Subcutaneous abdominal adipose tissue (tissue), 5 donors: ENCODE measurements around the gene TTC23.

Experiments
- H3K27ac ChIP-seq: one replicate; pipeline ENCODE4 v1.7.0; 2013; ENCODE audit warnings: low read depth, mild to moderate bottlenecking, inconsistent platforms, low read length, moderate library complexity
- H3K27me3 ChIP-seq, 5 donors: one replicate each; pipeline ENCODE4 v1.7.0; 2013; ENCODE audit warnings: low read length in 5 of 5, inconsistent platforms in 1 of 5; ENCODE audit not compliant: control insufficient read depth in 5 of 5, insufficient read depth in 4 of 5
- H3K36me3 ChIP-seq, 5 donors: one replicate each; pipeline ENCODE4 v1.7.0; 2013; ENCODE audit warnings: low read length in 5 of 5; ENCODE audit not compliant: control insufficient read depth in 5 of 5, insufficient read depth in 5 of 5
- H3K4me1 ChIP-seq, 5 donors: one replicate each; pipeline ENCODE4 v1.7.0; 2013; ENCODE audit warnings: low read length in 5 of 5, mild to moderate bottlenecking in 3 of 5, moderate library complexity in 1 of 5; ENCODE audit not compliant: control insufficient read depth in 5 of 5, insufficient read depth in 5 of 5
- H3K4me3 ChIP-seq, 5 donors: one replicate each; pipeline ENCODE4 v1.7.0; 2013; ENCODE audit warnings: low read length in 5 of 5, low read depth in 1 of 5
- H3K9ac ChIP-seq, 5 donors: one replicate each; pipeline ENCODE4 v1.7.0; 2013; ENCODE audit warnings: low read length in 5 of 5, mild to moderate bottlenecking in 4 of 5, moderate library complexity in 3 of 5
- H3K9me3 ChIP-seq, 5 donors: one replicate each; pipeline ENCODE4 v1.7.0; 2013; ENCODE audit warnings: low read length in 5 of 5; ENCODE audit not compliant: control insufficient read depth in 5 of 5
- donor health status: healthy.
- donor health status: healthy.
- donor health status: healthy.
- donor health status: healthy.
- donor health status: healthy.

The TTC23 gene

DNA sequence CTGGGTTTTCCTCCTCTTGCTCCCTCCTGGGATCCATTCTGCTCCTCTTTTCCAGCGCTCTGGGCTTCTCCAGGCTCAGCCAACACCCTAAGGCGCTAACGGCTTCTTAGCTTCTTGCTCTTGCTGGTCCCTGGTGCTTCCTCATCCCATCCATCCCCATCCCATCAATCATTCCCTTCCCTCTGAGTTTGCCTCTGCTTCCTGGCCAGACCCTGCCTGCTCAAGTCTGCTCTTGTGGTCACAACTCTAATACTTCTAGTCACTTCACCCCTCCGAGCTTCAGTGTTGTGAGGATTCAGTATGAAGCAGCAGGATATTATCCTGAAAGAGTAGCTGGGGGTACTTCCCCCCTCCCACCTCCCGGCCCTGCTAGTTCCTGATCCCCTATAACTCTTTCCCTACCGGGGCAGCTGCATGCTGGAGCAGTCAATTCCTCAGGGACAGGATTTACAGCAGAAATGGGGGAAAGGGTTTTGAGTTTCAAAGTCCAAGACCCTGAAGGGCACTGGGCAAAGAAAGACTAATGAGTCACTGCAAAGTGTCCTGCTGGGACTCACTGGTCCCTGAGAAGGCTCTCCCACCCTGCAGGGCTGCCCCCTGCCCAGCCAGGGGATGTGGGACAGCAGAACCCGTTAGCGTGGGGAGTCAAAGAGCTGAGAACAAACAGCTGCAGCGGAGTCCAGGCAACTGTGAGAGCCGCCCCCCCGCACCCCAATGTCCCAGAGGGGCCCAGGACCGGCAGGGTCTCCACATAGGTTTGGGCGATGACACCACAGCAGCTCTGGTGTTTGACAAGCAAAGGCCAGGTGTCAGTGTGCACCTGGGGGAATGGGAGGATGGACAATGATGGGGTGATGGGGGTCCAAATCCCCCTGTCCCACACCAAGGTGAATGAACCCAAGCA lies 146.8 kb downstream of the TTC23 start:
- H3K9me3 ChIP-seq = no peaks in the 10 kb centered on the region
- H3K27me3 ChIP-seq = peaks cover 2 to 16% (median 8%) of the 10 kb centered on the region in 5 donors
- no peaks in the 10 kb centered on the region for H3K36me3 ChIP-seq
- H3K9ac ChIP-seq = no peak overlapping the region
- peaks cover 9 to 53% (median 47%) of the 10 kb centered on the region in 5 donors for H3K4me1 ChIP-seq
- peak overlapping the region in 1 of 5 donors; percentile 33 for H3K4me3 ChIP-seq
- H3K27ac ChIP-seq = no peak overlapping the region

DNA sequence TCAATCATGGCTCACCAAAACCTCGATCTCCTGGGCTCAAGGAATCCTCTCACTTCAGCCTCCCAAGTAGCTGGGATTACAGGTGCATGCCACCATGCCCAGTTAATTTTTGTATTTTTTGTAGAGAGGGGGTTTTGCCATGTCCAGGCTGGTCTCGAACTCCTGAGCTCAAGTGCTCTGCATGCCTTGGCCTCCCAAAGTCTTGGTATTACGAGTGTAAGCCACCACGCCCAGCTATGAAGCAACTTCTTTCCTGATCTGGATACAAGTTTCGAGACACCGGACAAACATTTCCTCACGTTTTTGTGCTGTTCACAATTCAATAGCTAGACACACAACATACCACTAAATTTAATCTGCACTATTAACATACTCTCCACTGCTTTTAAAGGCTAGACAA lies 147.9 kb downstream of the TTC23 start:
- Histone ChIP-seq H3K36me3 (no peaks in the 10 kb centered on the region), H3K27me3 (peaks cover 2 to 16% (median 8%) of the 10 kb centered on the region in 5 donors), H3K4me1 (peaks cover 4 to 42% (median 36%) of the 10 kb centered on the region in 5 donors), H3K27ac (no peak overlapping the region), H3K9ac (no peak overlapping the region), H3K9me3 (no peaks in the 10 kb centered on the region), H3K4me3 (no peak overlapping the region)

DNA sequence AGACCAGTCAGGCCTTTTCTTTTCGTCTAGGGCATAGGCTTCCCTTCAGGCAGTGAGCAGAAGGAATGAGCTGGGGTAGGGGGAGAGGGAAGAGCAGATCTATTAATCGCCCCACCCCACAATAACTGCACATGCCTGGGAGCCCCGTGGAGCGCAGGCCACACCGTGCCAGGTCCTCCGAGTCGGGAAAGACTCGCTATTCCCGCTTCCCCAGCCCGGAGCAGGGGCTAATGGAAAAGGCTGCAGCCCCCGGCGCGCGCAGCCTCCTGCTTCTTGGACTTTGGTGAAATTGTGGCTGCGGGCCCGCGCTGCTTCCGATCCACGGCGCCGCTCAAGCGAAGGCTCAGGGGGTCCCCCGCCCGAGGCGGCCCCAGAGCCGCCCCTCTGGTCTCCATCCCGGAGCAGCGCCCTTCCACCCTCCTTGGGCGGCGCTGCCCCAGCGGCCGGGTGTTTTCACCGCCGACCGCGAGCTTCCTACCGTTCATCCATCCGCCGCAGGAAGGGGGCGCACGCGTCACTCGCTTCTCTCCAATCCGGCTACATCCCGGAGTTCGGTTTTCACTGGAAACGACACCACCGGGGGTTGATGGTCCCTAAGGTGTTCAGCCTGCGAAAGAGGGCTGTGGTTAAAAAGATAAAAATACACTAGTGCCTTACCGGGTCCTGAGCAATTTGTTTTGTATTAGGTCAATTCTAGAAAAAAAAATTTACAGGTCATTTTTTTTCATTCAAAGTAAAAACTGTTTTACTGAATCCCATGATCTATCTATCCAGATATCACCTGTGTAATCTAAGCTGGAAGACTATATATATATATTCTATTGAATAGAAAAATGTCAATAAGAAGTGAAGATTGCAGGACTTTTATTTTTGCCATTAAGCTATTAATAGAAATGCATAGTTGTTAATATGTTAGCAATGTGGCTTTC lies 148.9 kb downstream of the TTC23 start:
- peaks cover 2 to 23% (median 8%) of the 10 kb centered on the region in 5 donors for H3K27me3 ChIP-seq
- peaks cover 4 to 33% (median 26%) of the 10 kb centered on the region in 5 donors for H3K4me1 ChIP-seq
- H3K36me3 ChIP-seq = no peaks in the 10 kb centered on the region
- no peak overlapping the region for H3K27ac ChIP-seq
- H3K9me3 ChIP-seq = no peaks in the 10 kb centered on the region
- peak overlapping the region in 4 of 5 donors; percentile 17 to 52 (median 30) for H3K4me3 ChIP-seq
- H3K9ac ChIP-seq = no peak overlapping the region

DNA sequence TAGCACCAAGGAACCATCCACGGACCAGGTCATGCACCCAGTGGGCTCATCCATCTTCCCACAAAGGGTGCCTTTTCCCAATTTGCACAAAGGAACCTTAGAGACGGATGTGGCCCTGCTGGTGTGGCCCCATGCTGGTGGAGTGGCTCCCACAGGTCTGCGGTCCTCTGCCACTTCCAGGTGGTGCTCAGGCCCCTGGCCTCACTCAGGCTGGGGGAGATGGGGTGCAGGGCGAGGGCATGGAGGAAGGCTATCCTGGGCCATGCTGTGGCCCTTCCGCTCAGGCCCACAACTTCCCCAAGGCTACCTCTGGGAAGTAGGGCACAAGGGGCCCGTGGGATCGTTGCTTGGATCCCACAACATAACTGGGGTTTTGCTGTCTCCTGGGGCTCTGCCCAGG lies 149.7 kb downstream of the TTC23 start:
- Histone ChIP-seq H3K36me3 (no peaks in the 10 kb centered on the region), H3K9ac (no peak overlapping the region), H3K4me1 (peaks cover 4 to 29% (median 19%) of the 10 kb centered on the region in 5 donors), H3K9me3 (no peaks in the 10 kb centered on the region), H3K27ac (no peak overlapping the region), H3K27me3 (peaks cover 2 to 23% (median 8%) of the 10 kb centered on the region in 5 donors), H3K4me3 (no peak overlapping the region)

DNA sequence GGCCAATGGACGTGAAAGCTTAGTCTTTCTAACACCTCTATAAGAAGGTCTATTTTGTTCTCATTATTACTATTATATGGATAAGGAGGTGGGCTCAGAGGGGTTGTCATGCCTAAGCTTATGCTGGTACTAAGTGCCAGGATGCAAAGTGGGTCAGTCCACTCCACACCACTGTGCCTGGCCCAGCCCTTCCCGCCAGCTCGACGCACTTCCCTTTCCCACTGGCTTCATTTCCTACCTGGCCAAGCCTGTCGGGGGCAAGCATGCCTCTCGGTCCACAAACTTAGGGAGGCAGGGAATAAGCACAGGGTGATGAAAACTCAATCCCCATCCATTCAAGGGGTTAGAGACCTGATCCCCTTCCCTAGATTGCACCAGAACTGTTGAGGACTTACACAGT lies 150.4 kb downstream of the TTC23 start:
- Histone ChIP-seq H3K36me3 (no peaks in the 10 kb centered on the region), H3K27me3 (peaks cover 2 to 23% (median 8%) of the 10 kb centered on the region in 5 donors), H3K4me1 (peaks cover 4 to 29% (median 17%) of the 10 kb centered on the region in 5 donors), H3K9ac (no peak overlapping the region), H3K27ac (no peak overlapping the region), H3K4me3 (no peak overlapping the region), H3K9me3 (no peaks in the 10 kb centered on the region)

DNA sequence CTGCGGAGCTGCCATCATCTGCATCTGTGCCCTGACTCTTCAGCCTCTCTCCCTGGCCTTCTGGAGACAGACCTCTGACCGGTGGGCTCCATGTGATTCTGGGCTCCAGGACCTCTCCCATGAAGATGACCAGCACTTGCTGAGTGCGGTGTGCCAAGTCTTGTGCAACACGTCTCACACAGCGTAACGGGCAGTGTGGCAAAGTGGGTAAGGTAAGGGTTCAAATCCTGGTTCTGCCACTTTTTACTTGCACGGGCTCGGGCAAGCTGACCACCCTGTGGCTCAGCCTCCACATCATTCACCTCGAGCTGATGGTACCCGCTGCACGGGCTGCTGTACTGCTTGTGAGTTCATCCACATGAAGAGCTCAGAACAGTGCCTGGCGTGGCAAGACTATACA lies 151.0 kb downstream of the TTC23 start:
- H3K9ac ChIP-seq = no peak overlapping the region

DNA sequence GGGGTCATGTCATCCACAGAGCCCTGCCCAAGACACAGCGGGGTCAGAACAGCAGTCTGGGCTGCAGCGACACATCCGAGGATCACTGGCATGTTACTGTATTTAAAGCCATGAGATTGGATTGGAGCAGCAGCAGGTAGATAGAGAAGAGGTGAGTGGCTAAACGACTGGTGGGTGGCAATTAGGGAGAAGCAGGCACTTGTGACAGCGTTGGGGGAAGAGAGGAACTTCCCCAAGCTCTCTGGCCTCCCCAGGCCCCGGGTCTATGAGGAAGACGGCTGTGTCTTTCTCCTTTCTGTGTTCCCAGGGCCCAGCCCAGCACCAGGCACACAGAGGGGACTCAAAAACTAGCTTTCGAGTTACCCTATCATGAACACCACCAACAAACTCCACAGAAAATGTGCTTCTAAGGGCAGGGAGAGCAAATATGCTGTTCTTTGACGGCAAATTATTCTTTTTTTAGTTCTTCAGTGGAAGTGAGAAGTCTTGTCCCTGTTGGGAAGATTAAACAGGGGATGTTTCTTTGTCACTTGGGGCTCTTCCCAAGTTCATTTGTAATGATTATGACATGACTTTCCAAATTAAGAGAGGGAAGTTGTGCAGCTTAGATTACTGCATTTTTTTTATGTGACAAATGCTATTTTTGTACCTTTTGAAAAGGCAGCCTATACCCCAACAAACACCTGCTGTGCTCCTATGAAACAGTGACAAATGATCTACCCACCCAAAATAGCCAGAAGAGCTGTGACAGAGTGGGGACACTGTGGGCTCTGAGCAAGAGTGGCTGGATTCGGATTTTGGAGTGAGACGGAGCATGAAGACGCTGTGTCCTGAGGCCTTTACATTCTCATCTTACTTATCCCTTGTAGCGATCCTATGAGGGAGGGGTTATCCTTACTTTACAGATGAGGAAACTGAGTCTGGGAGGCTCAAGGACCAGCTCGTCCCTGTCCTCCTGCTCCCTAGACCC lies 151.7 kb downstream of the TTC23 start:
- H3K27me3 ChIP-seq = peaks cover 2 to 23% (median 8%) of the 10 kb centered on the region in 5 donors
- H3K27ac ChIP-seq = no peak overlapping the region
- H3K36me3 ChIP-seq = no peaks in the 10 kb centered on the region
- no peak overlapping the region for H3K4me3 ChIP-seq
- H3K9ac ChIP-seq = no peak overlapping the region
- no peaks in the 10 kb centered on the region for H3K9me3 ChIP-seq
- peaks cover 4 to 22% (median 14%) of the 10 kb centered on the region in 5 donors for H3K4me1 ChIP-seq

More for the DNA sequence above, 151.0 kb downstream of the TTC23 start:
- Histone ChIP-seq H3K4me1 (peaks cover 4 to 27% (median 17%) of the 10 kb centered on the region in 5 donors), H3K27ac (no peak overlapping the region), H3K9me3 (no peaks in the 10 kb centered on the region), H3K27me3 (peaks cover 2 to 23% (median 8%) of the 10 kb centered on the region in 5 donors), H3K36me3 (no peaks in the 10 kb centered on the region), H3K4me3 (no peak overlapping the region)

DNA sequence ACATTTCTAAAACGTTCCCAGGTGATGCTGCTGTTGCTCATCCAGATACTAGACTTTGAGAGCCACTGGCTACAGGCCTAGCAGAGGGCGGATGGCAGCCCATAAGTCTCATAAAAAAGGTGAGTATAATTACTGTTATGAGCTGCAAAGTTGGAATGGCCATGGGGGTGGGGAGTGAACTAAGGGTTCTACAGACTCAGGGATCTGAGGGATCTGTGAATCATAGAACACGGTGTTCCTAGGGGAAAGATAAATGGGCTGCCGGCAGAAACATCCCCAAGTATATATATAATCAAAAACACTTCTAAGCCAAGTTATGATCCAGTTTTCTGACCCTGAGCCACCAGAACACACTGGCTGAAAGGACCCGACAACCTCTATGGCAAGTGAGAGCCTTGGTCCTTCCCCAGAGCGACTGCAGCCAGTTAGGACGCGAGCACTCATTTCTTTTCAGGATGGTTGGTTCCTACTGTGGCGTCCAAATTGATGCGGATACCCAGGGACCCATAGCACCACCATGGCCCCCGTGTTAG lies 152.4 kb downstream of the TTC23 start:
- Histone ChIP-seq H3K36me3 (no peaks in the 10 kb centered on the region), H3K27me3 (peaks cover 2 to 20% (median 8%) of the 10 kb centered on the region in 5 donors), H3K4me1 (peaks cover 4 to 14% (median 6%) of the 10 kb centered on the region in 5 donors), H3K4me3 (no peak overlapping the region), H3K27ac (no peak overlapping the region), H3K9me3 (no peaks in the 10 kb centered on the region), H3K9ac (no peak overlapping the region)
